AG08395 (cell line): Measurements from ENCODE around the gene FHOD3.
A peak's percentile ranks its signal among the peaks of the same experiment; 100 is the strongest.

Experiments
- DNase-seq: peaks from one replicate; pipeline ENCODE4 v3.0.0; 2012; ENCODE audit warnings: mixed read lengths, low spot score

FHOD3 gene

GRCh38 chr18:36296650-36297416 lies 680 bp upstream of the FHOD3 start:
- DNase-seq = peak; percentile 81

- peak; percentile 12 for DNase-seq
Observed at GRCh38 chr18:36298126-36298741, 721 bp downstream of the FHOD3 start.

- no peak for DNase-seq
Observed at GRCh38 chr18:36299015-36299414, 1.5 kb downstream of the FHOD3 start.

GRCh38 chr18:36300211-36300610 lies 2.7 kb downstream of the FHOD3 start:
- no peak for DNase-seq

GRCh38 chr18:36301884-36302283 lies 4.4 kb downstream of the FHOD3 start:
- no peak for DNase-seq

- DNase-seq = no peak
Observed at GRCh38 chr18:36302676-36303075, 5.2 kb downstream of the FHOD3 start.

GRCh38 chr18:36303211-36303844 lies 5.8 kb downstream of the FHOD3 start:
- no peak for DNase-seq

GRCh38 chr18:36304723-36305122 lies 7.2 kb downstream of the FHOD3 start:
- DNase-seq = no peak

GRCh38 chr18:36305375-36305774 lies 7.9 kb downstream of the FHOD3 start:
- no peak for DNase-seq

- no peak for DNase-seq
Observed at GRCh38 chr18:36307513-36307912, 10.0 kb downstream of the FHOD3 start.

GRCh38 chr18:36308711-36309435 lies 11.4 kb downstream of the FHOD3 start:
- DNase-seq = no peak

GRCh38 chr18:36309436-36310391 lies 12.2 kb downstream of the FHOD3 start:
- DNase-seq = peak; percentile 94

- no peak for DNase-seq
Observed at GRCh38 chr18:36311026-36311570, 13.6 kb downstream of the FHOD3 start.

- no peak for DNase-seq
Observed at GRCh38 chr18:36312806-36313395, 15.4 kb downstream of the FHOD3 start.

- DNase-seq = no peak
Observed at GRCh38 chr18:36314098-36314497, 16.6 kb downstream of the FHOD3 start.

GRCh38 chr18:36314754-36315153 lies 17.2 kb downstream of the FHOD3 start:
- DNase-seq = peak; percentile 60

GRCh38 chr18:36315736-36316135 lies 18.2 kb downstream of the FHOD3 start:
- DNase-seq = peak; percentile 53

GRCh38 chr18:36316246-36316645 lies 18.7 kb downstream of the FHOD3 start:
- no peak for DNase-seq

GRCh38 chr18:36321658-36322407 lies 24.3 kb downstream of the FHOD3 start:
- DNase-seq = peak; percentile 35

GRCh38 chr18:36322408-36322728 lies 24.9 kb downstream of the FHOD3 start:
- DNase-seq = no peak
